AG09309 (cell line): ENCODE data around the gene CYTH1.

Experiments
- DNase-seq: peaks from one replicate; pipeline ENCODE4 v3.0.0-alpha.2; 2010; ENCODE audit warnings: low read depth
- H3K4me3 ChIP-seq: 2 replicates; pipeline ENCODE4 v1.5.1; 2011; ENCODE audit warnings: mild to moderate bottlenecking, low read depth, low read length, moderate library complexity; ENCODE audit not compliant: control insufficient read depth
- CTCF ChIP-seq: IDR thresholded peaks from 2 replicates; pipeline ENCODE4 v1.5.1; 2011; ENCODE audit warnings: mild to moderate bottlenecking, low read depth, low read length, inconsistent platforms; ENCODE audit not compliant: insufficient read depth, control insufficient read depth; ENCODE audit errors: missing control alignments

The CYTH1 gene

GRCh38 chr17:78659546-78659945 is 122.5 kb downstream of the CYTH1 start:
- no peak for TF ChIP-seq CTCF
- H3K4me3 ChIP-seq, result no peak overlapping the region
- no peak for DNase-seq

GRCh38 chr17:78658281-78658785 is 123.7 kb downstream of the CYTH1 start:
- no peak for TF ChIP-seq CTCF
- no peak for DNase-seq
- H3K4me3 ChIP-seq, result no peak overlapping the region

- no peak for TF ChIP-seq CTCF
- no peak for DNase-seq
- H3K4me3 ChIP-seq, result no peak overlapping the region
These were observed 126.7 kb downstream of the CYTH1 start for GRCh38 chr17:78655251-78655940.

GRCh38 chr17:78654325-78654724 is 127.7 kb downstream of the CYTH1 start:
- H3K4me3 ChIP-seq, result no peak overlapping the region
- no peak for DNase-seq
- TF ChIP-seq CTCF, result no peak

- no peak for TF ChIP-seq CTCF
- H3K4me3 ChIP-seq, result no peak overlapping the region
- no peak for DNase-seq
These were observed 128.7 kb downstream of the CYTH1 start for GRCh38 chr17:78653382-78653781.

- no peak overlapping the region for H3K4me3 ChIP-seq
- no peak for DNase-seq
- TF ChIP-seq CTCF, result no peak
These were observed 129.2 kb downstream of the CYTH1 start for GRCh38 chr17:78652913-78653312.
